Measurements from ENCODE around the gene EML5.

DNA sequence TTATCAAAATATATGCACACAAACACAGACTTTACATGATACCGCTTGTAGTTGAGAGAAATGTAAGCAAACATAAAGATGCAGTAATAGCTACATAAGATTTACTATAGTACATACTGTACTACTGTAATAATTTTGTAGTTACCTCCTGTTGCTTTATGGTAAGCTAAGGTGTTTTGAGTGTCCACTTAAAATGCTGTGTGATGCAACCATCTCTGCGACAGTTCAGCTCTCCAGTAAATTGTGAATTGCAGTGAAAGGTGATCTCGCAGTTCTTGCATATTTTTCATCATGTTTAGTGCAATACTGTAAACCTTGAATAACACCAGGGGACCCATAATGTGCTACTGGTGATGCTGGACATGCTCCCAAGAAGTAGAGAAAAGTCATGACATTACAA lies 208.3 kb downstream of the EML5 start:
- no peak for TF ChIP-seq CTCF (IDR thresholded peaks at IDR 0.05)
- no peak for TF ChIP-seq POLR2A (IDR thresholded peaks at IDR 0.05)
